Upper lobe of left lung (tissue), 4 donors: ENCODE results near the gene KRT74.

Experiments
- EP300 ChIP-seq, 4 donors: sonication (generic); formaldehyde crosslinking; IDR thresholded peaks; one replicate each; pipeline ENCODE4 v1.5.1; 2017; ENCODE audit warnings: antibody characterized with exemption in 4 of 4, control low read depth in 2 of 4
- POLR2A ChIP-seq, 4 donors: fragments of 450-650 bp; IDR thresholded peaks; one replicate each; pipeline ENCODE4 v1.5.1; 2016 to 2017; ENCODE audit warnings: antibody characterized with exemption in 4 of 4, mild to moderate bottlenecking in 2 of 4
- POLR2AphosphoS5 ChIP-seq, 2 donors: sonication (generic); formaldehyde crosslinking; IDR thresholded peaks; one replicate each; pipeline ENCODE4 v1.5.1; 2017; ENCODE audit warnings: antibody characterized with exemption in 2 of 2
- TF ChIP-seq, protein P1 (sequence below), 6 experiments: fragments of 450-650 bp in 4 of 6; fragments of 200-600 bp in 2 of 6; sonication (generic) in 2 of 6; IDR thresholded peaks; one replicate each; pipeline ENCODE4 v1.5.1; 2016 to 2019; ENCODE audit warnings: antibody characterized with exemption in 6 of 6

- TF ChIP-seq, protein P1, sequence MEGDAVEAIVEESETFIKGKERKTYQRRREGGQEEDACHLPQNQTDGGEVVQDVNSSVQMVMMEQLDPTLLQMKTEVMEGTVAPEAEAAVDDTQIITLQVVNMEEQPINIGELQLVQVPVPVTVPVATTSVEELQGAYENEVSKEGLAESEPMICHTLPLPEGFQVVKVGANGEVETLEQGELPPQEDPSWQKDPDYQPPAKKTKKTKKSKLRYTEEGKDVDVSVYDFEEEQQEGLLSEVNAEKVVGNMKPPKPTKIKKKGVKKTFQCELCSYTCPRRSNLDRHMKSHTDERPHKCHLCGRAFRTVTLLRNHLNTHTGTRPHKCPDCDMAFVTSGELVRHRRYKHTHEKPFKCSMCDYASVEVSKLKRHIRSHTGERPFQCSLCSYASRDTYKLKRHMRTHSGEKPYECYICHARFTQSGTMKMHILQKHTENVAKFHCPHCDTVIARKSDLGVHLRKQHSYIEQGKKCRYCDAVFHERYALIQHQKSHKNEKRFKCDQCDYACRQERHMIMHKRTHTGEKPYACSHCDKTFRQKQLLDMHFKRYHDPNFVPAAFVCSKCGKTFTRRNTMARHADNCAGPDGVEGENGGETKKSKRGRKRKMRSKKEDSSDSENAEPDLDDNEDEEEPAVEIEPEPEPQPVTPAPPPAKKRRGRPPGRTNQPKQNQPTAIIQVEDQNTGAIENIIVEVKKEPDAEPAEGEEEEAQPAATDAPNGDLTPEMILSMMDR (IDR thresholded peaks at IDR 0.05) = no peak
- TF ChIP-seq POLR2A (IDR thresholded peaks at IDR 0.05) = no peak
- no peak for TF ChIP-seq POLR2AphosphoS5 (IDR thresholded peaks at IDR 0.05)
- no peak for TF ChIP-seq EP300 (IDR thresholded peaks at IDR 0.05)
Observed at GRCh38 chr12:52602552-52602951, 28.9 kb upstream of the KRT74 start.
